Karpas-422 (cell line): ENCODE results near the gene CYSLTR1. TPM values are rescaled to one million over a fixed set of nuclear protein-coding genes. Genes with fewer than 3 reads are reported as not detected.
"Not testable (repeated sequence)": the region's sequence is repeated elsewhere in the genome, so short reads cannot be mapped to it uniquely, and the experiment has no call there.

ENCODE experiments used
- DNase-seq: peaks from one replicate; pipeline ENCODE4 v3.0.0-alpha.2; 2015
- H2AFZ ChIP-seq: fragments of 200-600 bp; sonication (generic); 2 replicates; pipeline ENCODE4 v1.6.1; 2014; ENCODE audit warnings: antibody characterized with exemption, low read length, mixed read lengths
- H3K27ac ChIP-seq: fragments of 200-600 bp; sonication (generic); 2 replicates; pipeline ENCODE4 v1.5.1; 2014; ENCODE audit warnings: mild to moderate bottlenecking, low read length, moderate library complexity
- H3K27me3 ChIP-seq: fragments of 200-600 bp; sonication (generic); 2 replicates; pipeline ENCODE4 v1.6.1; 2014; ENCODE audit warnings: low read length, mixed read lengths
- H3K36me3 ChIP-seq: fragments of 200-600 bp; sonication (generic); 2 replicates; pipeline ENCODE4 v1.6.1; 2014; ENCODE audit warnings: low read length, mixed read lengths; ENCODE audit not compliant: insufficient read depth
- H3K4me1 ChIP-seq: fragments of 200-600 bp; sonication (generic); 2 replicates; pipeline ENCODE4 v1.6.1; 2014; ENCODE audit warnings: mild to moderate bottlenecking, low read length, mixed read lengths
- H3K4me2 ChIP-seq: fragments of 200-600 bp; sonication (generic); 2 replicates; pipeline ENCODE4 v1.6.1; 2014; ENCODE audit warnings: low read length, low read depth, mild to moderate bottlenecking; ENCODE audit not compliant: poor library complexity, severe bottlenecking
- H3K4me3 ChIP-seq: fragments of 200-600 bp; sonication (generic); 2 replicates; pipeline ENCODE4 v1.5.1; 2014; ENCODE audit warnings: mild to moderate bottlenecking, antibody characterized with exemption, low read length, mixed read lengths
- H3K79me2 ChIP-seq: fragments of 200-600 bp; sonication (generic); 2 replicates; pipeline ENCODE4 v1.6.1; 2014; ENCODE audit warnings: mild to moderate bottlenecking, low read length, mixed read lengths
- H3K9ac ChIP-seq: fragments of 200-600 bp; sonication (generic); 2 replicates; pipeline ENCODE4 v1.6.0; 2014; ENCODE audit warnings: low read length
- H3K9me2 ChIP-seq: fragments of 200-600 bp; sonication (generic), shearing (Covaris generic); replicated peaks from 2 replicates; pipeline ENCODE4 v1.6.0; 2014; ENCODE audit warnings: mild to moderate bottlenecking, low read length, moderate library complexity; ENCODE audit not compliant: insufficient read depth
- H3K9me3 ChIP-seq: fragments of 300-700, 200-600 bp; sonication (generic); 2 replicates; pipeline ENCODE4 v1.6.1; 2014; ENCODE audit warnings: low read length, mixed read lengths
- H4K20me1 ChIP-seq: fragments of 200-600 bp; sonication (generic); 2 replicates; pipeline ENCODE4 v1.6.1; 2014; ENCODE audit warnings: mild to moderate bottlenecking, antibody characterized with exemption, low read length, low read depth; ENCODE audit not compliant: insufficient read depth
- total RNA-seq: library from RNA; depleted of rRNA; stranded (reverse); fragments of >200 nt; shearing (Covaris generic); gene quantifications from 2 replicates; pipeline ENCODE4 v1.2.3, GENCODE V29; 2014; ENCODE audit warnings: low replicate concordance; rRNA removed

The CYSLTR1 gene
- total RNA-seq, 1 experiment from 2014 or later: 1.2 TPM

GRCh38 chrX:78307665-78308064 lies 19.7 kb downstream of the CYSLTR1 start:
- Histone ChIP-seq H3K79me2 (no peaks in the 10 kb centered on the region), H3K4me2 (no peak overlapping the region), H3K4me1 (no peaks in the 10 kb centered on the region), H3K27ac (no peak overlapping the region), H3K4me3 (no peak overlapping the region), H3K9me3 (no peaks in the 10 kb centered on the region; the same call in 1 of the 2 replicates), H3K27me3 (no peaks in the 10 kb centered on the region), H2AFZ (no peak overlapping the region), H3K9me2 (no peaks in the 10 kb centered on the region), H3K9ac (no peak overlapping the region), H4K20me1 (no peaks in the 10 kb centered on the region), H3K36me3 (no peaks in the 10 kb centered on the region)
- DNase-seq: no peak

GRCh38 chrX:78303086-78303485 lies 24.3 kb downstream of the CYSLTR1 start:
- H3K79me2 ChIP-seq: no peaks in the 10 kb centered on the region
- H3K4me2 ChIP-seq: no peak overlapping the region
- H3K4me3 ChIP-seq: no peak overlapping the region
- H4K20me1 ChIP-seq: no peaks in the 10 kb centered on the region
- no peak for DNase-seq
- no peak overlapping the region for H2AFZ ChIP-seq
- no peaks in the 10 kb centered on the region for H3K36me3 ChIP-seq
- H3K9me2 ChIP-seq: no peaks in the 10 kb centered on the region
- H3K27me3 ChIP-seq: no peaks in the 10 kb centered on the region
- H3K4me1 ChIP-seq: no peaks in the 10 kb centered on the region
- no peaks in the 10 kb centered on the region; the same call in 1 of the 2 replicates for H3K9me3 ChIP-seq
- no peak overlapping the region for H3K9ac ChIP-seq
- no peak overlapping the region for H3K27ac ChIP-seq

- H3K9ac ChIP-seq, H3K9me2 ChIP-seq, H3K4me2 ChIP-seq, DNase-seq, H2AFZ ChIP-seq, H3K79me2 ChIP-seq, H4K20me1 ChIP-seq, H3K9me3 ChIP-seq, H3K4me3 ChIP-seq, H3K36me3 ChIP-seq, H3K4me1 ChIP-seq, H3K27ac ChIP-seq, H3K27me3 ChIP-seq: not testable (repeated sequence)
These were observed 26.5 kb downstream of the CYSLTR1 start for GRCh38 chrX:78300933-78301332.

GRCh38 chrX:78283511-78283910 lies 43.9 kb downstream of the CYSLTR1 start:
- H3K9me3 ChIP-seq: 0 out of 2 replicates have a peak, but pooled peaks cover 3% of the 10 kb centered on the region
- H3K9ac ChIP-seq: no peak overlapping the region
- DNase-seq: no peak
- no peak overlapping the region for H3K27ac ChIP-seq
- no peaks in the 10 kb centered on the region for H3K4me1 ChIP-seq
- no peak overlapping the region for H3K4me2 ChIP-seq
- H2AFZ ChIP-seq: no peak overlapping the region
- no peaks in the 10 kb centered on the region for H3K9me2 ChIP-seq
- H3K27me3 ChIP-seq: no peaks in the 10 kb centered on the region
- H3K79me2 ChIP-seq: no peaks in the 10 kb centered on the region
- H3K4me3 ChIP-seq: no peak overlapping the region
- no peaks in the 10 kb centered on the region for H3K36me3 ChIP-seq
- no peaks in the 10 kb centered on the region for H4K20me1 ChIP-seq

- Histone ChIP-seq H3K79me2 (no peaks in the 10 kb centered on the region), H3K9me2 (no peaks in the 10 kb centered on the region), H3K4me1 (no peaks in the 10 kb centered on the region), H4K20me1 (no peaks in the 10 kb centered on the region), H3K36me3 (no peaks in the 10 kb centered on the region), H3K4me3 (no peak overlapping the region), H3K27ac (no peak overlapping the region), H2AFZ (no peak overlapping the region), H3K9ac (no peak overlapping the region), H3K9me3 (peaks cover 11% of the 10 kb centered on the region; the same call in 1 of the 2 replicates), H3K4me2 (no peak overlapping the region), H3K27me3 (no peaks in the 10 kb centered on the region)
- DNase-seq: no peak
These were observed 90.3 kb downstream of the CYSLTR1 start for GRCh38 chrX:78237127-78237526.

- H3K27ac ChIP-seq, H3K9me2 ChIP-seq: not testable (repeated sequence)
These were observed 101.4 kb downstream of the CYSLTR1 start for GRCh38 chrX:78226047-78226446.

More at GRCh38 chrX:78226047-78226446, 101.4 kb downstream of the CYSLTR1 start:
- DNase-seq, H4K20me1 ChIP-seq, H3K9ac ChIP-seq, H3K4me3 ChIP-seq, H3K27me3 ChIP-seq, H3K4me2 ChIP-seq, H3K9me3 ChIP-seq, H2AFZ ChIP-seq, H3K4me1 ChIP-seq, H3K79me2 ChIP-seq, H3K36me3 ChIP-seq: not testable (repeated sequence)

Other genes with a start within 250 kb of the CYSLTR1 start
- 299 and 337 TPM in 2 replicates for gene PGK1, start 223.4 kb downstream of the CYSLTR1 start, total RNA-seq
- 1.0 and 4.8 TPM in 2 replicates for gene TAF9B, start 188.0 kb downstream of the CYSLTR1 start, total RNA-seq